K562 (cell line): ENCODE measurements around the gene ARPC4. TPM values are rescaled to one million over a fixed set of nuclear protein-coding genes. Genes with fewer than 3 reads are reported as not detected.
A peak's percentile ranks its signal among the peaks of the same experiment; 100 is the strongest.

Experiments used
- ATAC-seq: fragments of 200-7000 bp; cut with Tn5 transposase; 3 replicates; pipeline ENCODE4 v1.9.1; 2020; ENCODE audit warnings: moderate library complexity
- BruUV-seq: library from RNA; stranded (reverse); fragments of 400-500 nt; replicated peaks from 2 replicates; lab custom pipeline; 2021; lab: Mats Ljungman, UMichigan
- CTCF ChIA-PET: fragments of 300-600 bp; formaldehyde crosslinking; extraction: SDS; loops from one replicate; lab custom pipeline; 2021; ENCODE audit warnings: low intra/inter-chr PET ratio; lab: Yijun Ruan, JAX
- POLR2A ChIA-PET: fragments of 300-600, 350-650 bp; sonication (Branson Sonifier 250); formaldehyde crosslinking; extraction: SDS; loops from one replicate; lab custom pipeline; 2021; ENCODE audit warnings: antibody characterized with exemption, inconsistent platforms; lab: Yijun Ruan, JAX
- DNase-seq, 4 experiments: peaks; one replicate each; pipeline versions ENCODE4 v3.0.0 to v3.0.0-alpha.2; 2011 to 2018; ENCODE audit warnings: low spot score in 3 of 4, mixed read lengths in 3 of 4; ENCODE audit errors: extremely low read depth in 1 of 4
- FAIRE-seq: peaks from 2 replicates; lab custom pipeline; 2011; peaks lifted over from hg19 to GRCh38; lab: Jason Lieb, UNC
- H2AFZ ChIP-seq: 2 replicates; pipeline ENCODE4 v1.6.0; 2011; ENCODE audit warnings: low read depth, low read length, control low read depth, inconsistent platforms
- H3K27ac ChIP-seq: fragments of 200-600 bp; 3 replicates; pipeline ENCODE4 v1.8.0; 2011; ENCODE audit warnings: low read depth, mild to moderate bottlenecking, control low read depth, inconsistent platforms, low read length, moderate library complexity, mixed read lengths; ENCODE audit errors: extremely low read depth
- H3K27me3 ChIP-seq, 2 experiments: fragments of 300-600 bp in 1 of 2; 2 replicates in 1 of 2; 3 replicates in 1 of 2; pipeline versions ENCODE4 v1.6.0 to v1.8.0; 2011; ENCODE audit warnings: inconsistent platforms in 2 of 2, low read length in 2 of 2, mild to moderate bottlenecking in 1 of 2, mixed read lengths in 1 of 2, moderate library complexity in 1 of 2; ENCODE audit not compliant: control insufficient read depth in 2 of 2, insufficient read depth in 2 of 2
- H3K36me3 ChIP-seq: fragments of 300-600 bp; 3 replicates; pipeline ENCODE4 v1.8.0; 2011; ENCODE audit warnings: mild to moderate bottlenecking, low read length, inconsistent platforms; ENCODE audit not compliant: control insufficient read depth, insufficient read depth
- H3K4me1 ChIP-seq, 2 experiments: fragments of 200-600 bp in 1 of 2; replicated peaks in 1 of 2; 2 replicates in 1 of 2; 3 replicates in 1 of 2; pipeline versions ENCODE4 v1.5.1 to v1.8.0; 2011; ENCODE audit warnings: inconsistent platforms in 2 of 2, low read length in 2 of 2, mild to moderate bottlenecking in 1 of 2, mixed read lengths in 1 of 2, moderate library complexity in 1 of 2; ENCODE audit not compliant: control insufficient read depth in 2 of 2, insufficient read depth in 2 of 2
- H3K4me2 ChIP-seq: 2 replicates; pipeline ENCODE4 v1.6.1; 2011; ENCODE audit warnings: low read length, control low read depth, inconsistent platforms, mixed read lengths; ENCODE audit not compliant: insufficient read depth
- H3K4me3 ChIP-seq: fragments of 200-600 bp; sonication (generic), shearing (Covaris generic); 2 replicates; pipeline ENCODE4 v1.5.1; 2016; ENCODE audit warnings: control low read depth, inconsistent platforms
- H3K79me2 ChIP-seq: fragments of 200-600 bp; 3 replicates; pipeline ENCODE4 v1.8.0; 2011; ENCODE audit warnings: low read length, inconsistent platforms; ENCODE audit not compliant: control insufficient read depth, insufficient read depth
- H3K9ac ChIP-seq, 2 experiments: 2 replicates each; pipeline versions ENCODE4 v1.6.0 to v1.6.1; 2011; ENCODE audit warnings: low read depth in 2 of 2, low read length in 2 of 2, control low read depth in 1 of 2, inconsistent platforms in 1 of 2, mild to moderate bottlenecking in 1 of 2, mixed read lengths in 1 of 2; ENCODE audit not compliant: insufficient read depth in 1 of 2
- H3K9me1 ChIP-seq: one replicate; pipeline ENCODE4 v1.6.0; 2011; ENCODE audit warnings: inconsistent platforms, mild to moderate bottlenecking, low read length, moderate library complexity; ENCODE audit not compliant: control insufficient read depth, insufficient read depth
- H3K9me3 ChIP-seq: replicated peaks from 2 replicates; pipeline ENCODE4 v1.5.1; 2011; ENCODE audit warnings: low read depth, low read length, inconsistent platforms; ENCODE audit not compliant: control insufficient read depth, insufficient read depth
- H4K20me1 ChIP-seq: replicated peaks from 2 replicates; pipeline ENCODE4 v1.6.1; 2011; ENCODE audit warnings: low read length, inconsistent platforms, mixed read lengths; ENCODE audit not compliant: control insufficient read depth, insufficient read depth
- ATF2 ChIP-seq: sonication (generic); formaldehyde crosslinking; IDR thresholded peaks from 2 replicates; pipeline ENCODE4 v1.8.1; 2022; ENCODE audit warnings: missing genetic modification reagents
- CXXC5 ChIP-seq: fragments of 250-450 bp; sonication (Bioruptor Pico); IDR thresholded peaks from 2 replicates; pipeline ENCODE4 v1.8.0; 2022; ENCODE audit warnings: inconsistent platforms, mild to moderate bottlenecking, moderate library complexity
- DIDO1 ChIP-seq: fragments of 450-650 bp; IDR thresholded peaks from 2 replicates; pipeline ENCODE4 v1.6.1; 2016; ENCODE audit warnings: low read depth, missing biosample characterization, missing genetic modification characterization
- HDAC6 ChIP-seq: IDR thresholded peaks from 2 replicates; pipeline ENCODE4 v1.6.1; 2012; ENCODE audit warnings: low read depth, mild to moderate bottlenecking, control low read depth, inconsistent platforms, low read length, moderate library complexity
- HLTF ChIP-seq: fragments of 450-650 bp; IDR thresholded peaks from 2 replicates; pipeline ENCODE4 v1.6.1; 2016
- HNRNPH1 ChIP-seq: fragments of 200-400 bp; formaldehyde crosslinking; optimal IDR thresholded peaks from 2 replicates; pipeline ENCODE3; 2017; ENCODE audit warnings: low read depth, mild to moderate bottlenecking, low read length, moderate library complexity
- PHF20 ChIP-seq: fragments of 450-650 bp; IDR thresholded peaks from 2 replicates; pipeline ENCODE4 v1.6.1; 2018; ENCODE audit not compliant: partially characterized antibody
- POLR2AphosphoS5 ChIP-seq: IDR thresholded peaks from 2 replicates; pipeline ENCODE4 v1.6.1; 2011; ENCODE audit warnings: mild to moderate bottlenecking, low read depth, low read length, moderate library complexity; ENCODE audit not compliant: control insufficient read depth, insufficient read depth
- POLR3G ChIP-seq: IDR thresholded peaks from 2 replicates; pipeline ENCODE4 v1.6.1; 2011; ENCODE audit not compliant: insufficient read length, insufficient replicate concordance; ENCODE audit errors: extremely low read depth
- RBM15 ChIP-seq: fragments of 200-400 bp; formaldehyde crosslinking; IDR thresholded peaks from 2 replicates; pipeline ENCODE4 v1.6.1; 2018; ENCODE audit warnings: mild to moderate bottlenecking, low read length, moderate library complexity; ENCODE audit not compliant: insufficient read depth
- SIN3B ChIP-seq: fragments of 450-650 bp; IDR thresholded peaks from 2 replicates; pipeline ENCODE4 v1.6.1; 2017; ENCODE audit warnings: low read depth, mild to moderate bottlenecking, moderate library complexity
- SMAD2 ChIP-seq: fragments of 150-350 bp; IDR thresholded peaks from 2 replicates; pipeline ENCODE4 v1.6.1; 2014; ENCODE audit warnings: low read depth, mild to moderate bottlenecking, low read length
- SMARCA5 ChIP-seq: fragments of 450-650 bp; IDR thresholded peaks from 2 replicates; pipeline ENCODE4 v1.6.1; 2016
- TCF7L2 ChIP-seq: fragments of 150-350 bp; IDR thresholded peaks from 2 replicates; pipeline ENCODE4 v1.6.1; 2016; ENCODE audit warnings: low read depth, mild to moderate bottlenecking, low read length, moderate library complexity
- ZNF140 ChIP-seq: fragments of 250-450 bp; sonication (Bioruptor Pico); IDR thresholded peaks from 2 replicates; pipeline ENCODE4 v1.8.0; 2021; ENCODE audit warnings: moderate library complexity, mild to moderate bottlenecking, inconsistent platforms
- WGBS: fragments of 100-300 bp; shearing (Covaris generic); methylation state at CpG from one replicate; pipeline ENCODE4 v1.1.6; 2016; ENCODE audit warnings: low coverage, mixed read lengths; ENCODE audit not compliant: insufficient coverage; ENCODE audit errors: missing lambda C conversion rate; 5-methylcytosine and 5-hydroxymethylcytosine counted together
- in situ Hi-C: fragments of 300-500 bp; cut with MboI; formaldehyde crosslinking; loops from 4 replicates; pipeline ENCODE4 v1.15.0; 2018; ENCODE audit warnings: inconsistent platforms, mixed read lengths
- intact Hi-C: fragments of 100-400 bp; cut with micrococcal nuclease; formaldehyde crosslinking; loops from 2 replicates; pipeline ENCODE4 v1.14.2; 2022
- polyA plus RNA-seq, 8 experiments: library from polyadenylated mRNA; depleted of rRNA in 4 of 8; stranded (reverse) in 5 of 8; unstranded in 3 of 8; fragments of >200 nt; fragmentation: Nextera tagmentation in 2 of 8; fragmentation: Illumina TruSeq in 1 of 8; extraction: Ambion mirVana in 2 of 8; extraction: Trizol in 1 of 8; gene quantifications; 2 replicates each; pipeline versions ENCODE4 v1.2.1 to v1.2.3, GENCODE V29; 2011 to 2014; ENCODE audit warnings: inconsistent platforms in 1 of 8, missing spikeins in 1 of 8
- total RNA-seq, 7 experiments: library from RNA; depleted of rRNA in 6 of 7; stranded (reverse); fragments of >200 nt in 6 of 7; fragmentation: Illumina TruSeq in 2 of 7; extraction: Trizol in 2 of 7; gene quantifications; 2 replicates each; pipeline versions ENCODE4 v1.2.1 to v1.2.3, GENCODE V29; 2011 to 2021; ENCODE audit warnings: low replicate concordance in 1 of 7
- TF ChIP-seq, protein P1 (sequence below): fragments of 250-450 bp; sonication (Bioruptor Pico); IDR thresholded peaks from 2 replicates; pipeline ENCODE4 v1.5.0; 2021
- TF ChIP-seq, protein P2 (sequence below): IDR thresholded peaks from 3 replicates; pipeline ENCODE4 v1.6.1; 2011; ENCODE audit warnings: borderline replicate concordance, mild to moderate bottlenecking; ENCODE audit not compliant: insufficient read length, insufficient read depth

The ARPC4 gene
- total and polyA plus RNA-seq, 9 of the 15 experiments (the other 6 are each of a cell fraction or from before 2014, with no cell fraction given): 20.1 to 153 (median 119) TPM

GRCh38 chr3:9791790-9792404, 985 bp upstream of the ARPC4 start:
- H4K20me1 ChIP-seq: peaks cover 3% of the 10 kb centered on the region; the same call in 1 of the 2 replicates
- DNase-seq: no peak
- peaks cover 61% of the 10 kb centered on the region for H3K79me2 ChIP-seq
- peak overlapping the region; percentile 99 for H3K4me3 ChIP-seq
- H2AFZ ChIP-seq: peak overlapping the region; percentile 97; the same call in 1 of the 2 replicates
- no peaks in the 10 kb centered on the region for H3K9me3 ChIP-seq
- in situ Hi-C loops: no loop called here
- TSS peak; percentile 76 for BruUV-seq
- peaks cover 74% of the 10 kb centered on the region for H3K36me3 ChIP-seq
- peak overlapping the region; percentile 100 for H3K4me2 ChIP-seq
- ATAC-seq: no peak
- intact Hi-C loops: loop anchor here (1.0 to 10.0 kb wide), 3 partner anchors 42 to 287 kb away; no protein-coding TSS in a partner anchor
- peak overlapping the region; percentile 100 for H3K27ac ChIP-seq
- 11% methylated on average over 13 of the region's 14 CpGs for WGBS
- POLR2A ChIA-PET: interaction anchor here (0.7 to 2.9 kb wide), 10 partner anchors 10 to 395 kb away, joined by 3 to 49 read pairs (median 4); partner anchors contain the start of gene RPUSD3
- peak overlapping the region; percentile 94 to 100 for H3K9ac ChIP-seq
- H3K4me1 ChIP-seq: peaks cover 22% of the 10 kb centered on the region in 2 experiments; a peak in 4 of 5 replicates
- H3K9me1 ChIP-seq: peaks cover 3% of the 10 kb centered on the region
- peak; percentile 29 for FAIRE-seq
- H3K27me3 ChIP-seq: no peaks in the 10 kb centered on the region
- CTCF ChIA-PET: interaction anchor here (0.7 kb wide), 1 partner anchor 249 kb away, joined by 3 read pairs; no protein-coding TSS in a partner anchor
- TF ChIP-seq HNRNPH1 (no peak), SIN3B (peak; percentile 56; the same call in 1 of the 2 replicates), HLTF (no peak), SMARCA5 (peak; percentile 94), POLR2AphosphoS5 (no peak), PHF20 (peak; percentile 8), POLR3G (no peak), DIDO1 (tag) (no peak), RBM15 (no peak), ZNF140 (CRISPR knock-in tag) (no peak), SMAD2 (no peak), CXXC5 (no peak; the same call in 1 of the 2 replicates), TCF7L2 (no peak), ATF2 (CRISPR knock-in tag) (no peak), HDAC6 (no peak)
- TF ChIP-seq, protein P1, sequence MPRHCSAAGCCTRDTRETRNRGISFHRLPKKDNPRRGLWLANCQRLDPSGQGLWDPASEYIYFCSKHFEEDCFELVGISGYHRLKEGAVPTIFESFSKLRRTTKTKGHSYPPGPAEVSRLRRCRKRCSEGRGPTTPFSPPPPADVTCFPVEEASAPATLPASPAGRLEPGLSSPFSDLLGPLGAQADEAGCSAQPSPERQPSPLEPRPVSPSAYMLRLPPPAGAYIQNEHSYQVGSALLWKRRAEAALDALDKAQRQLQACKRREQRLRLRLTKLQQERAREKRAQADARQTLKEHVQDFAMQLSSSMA (CRISPR knock-in tag): no peak
- TF ChIP-seq, protein P2, sequence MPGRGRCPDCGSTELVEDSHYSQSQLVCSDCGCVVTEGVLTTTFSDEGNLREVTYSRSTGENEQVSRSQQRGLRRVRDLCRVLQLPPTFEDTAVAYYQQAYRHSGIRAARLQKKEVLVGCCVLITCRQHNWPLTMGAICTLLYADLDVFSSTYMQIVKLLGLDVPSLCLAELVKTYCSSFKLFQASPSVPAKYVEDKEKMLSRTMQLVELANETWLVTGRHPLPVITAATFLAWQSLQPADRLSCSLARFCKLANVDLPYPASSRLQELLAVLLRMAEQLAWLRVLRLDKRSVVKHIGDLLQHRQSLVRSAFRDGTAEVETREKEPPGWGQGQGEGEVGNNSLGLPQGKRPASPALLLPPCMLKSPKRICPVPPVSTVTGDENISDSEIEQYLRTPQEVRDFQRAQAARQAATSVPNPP: no peak
